K562 (cell line): ENCODE measurements around the gene ARL2. TPM values are rescaled to one million over a fixed set of nuclear protein-coding genes. Genes with fewer than 3 reads are reported as not detected.

ENCODE experiments used
- FOXK2 ChIP-seq, 2 experiments: fragments of 450-650 bp; IDR thresholded peaks in 1 of 2; conservative IDR thresholded peaks in 1 of 2; 2 replicates each; pipeline ENCODE4 v1.6.1; 2016; ENCODE audit warnings: low read depth in 2 of 2, mild to moderate bottlenecking in 1 of 2
- IFI16 ChIP-seq: fragments of 250-450 bp; sonication (Bioruptor Pico); IDR thresholded peaks from 2 replicates; pipeline ENCODE4 v2.1.2; 2022; ENCODE audit warnings: mild to moderate bottlenecking, inconsistent platforms
- LARP7 ChIP-seq: fragments of 450-650 bp; IDR thresholded peaks from 2 replicates; pipeline ENCODE4 v1.6.1; 2016
- MCM7 ChIP-seq, 2 experiments: fragments of 450-650 bp; IDR thresholded peaks; 2 replicates each; pipeline ENCODE4 v1.6.1; 2016 to 2018
- NCOA1 ChIP-seq: fragments of 450-650 bp; IDR thresholded peaks from 2 replicates; pipeline ENCODE4 v1.6.1; 2016; ENCODE audit warnings: low read depth
- NONO ChIP-seq, 2 experiments: fragments of 200-400 bp in 1 of 2; fragments of 450-650 bp in 1 of 2; formaldehyde crosslinking in 1 of 2; IDR thresholded peaks; 2 replicates each; pipeline ENCODE4 v1.6.1; 2017; ENCODE audit warnings: low read depth in 2 of 2, mild to moderate bottlenecking in 2 of 2, moderate library complexity in 2 of 2, low read length in 1 of 2
- RBFOX2 ChIP-seq: fragments of 200-400 bp; formaldehyde crosslinking; IDR thresholded peaks from 2 replicates; pipeline ENCODE4 v1.6.1; 2017; ENCODE audit warnings: low read depth, mild to moderate bottlenecking, low read length, moderate library complexity
- RBM15 ChIP-seq: fragments of 200-400 bp; formaldehyde crosslinking; IDR thresholded peaks from 2 replicates; pipeline ENCODE4 v1.6.1; 2018; ENCODE audit warnings: mild to moderate bottlenecking, low read length, moderate library complexity; ENCODE audit not compliant: insufficient read depth
- RBM39 ChIP-seq: fragments of 200-400 bp; formaldehyde crosslinking; optimal IDR thresholded peaks from 2 replicates; pipeline ENCODE3; 2018; ENCODE audit warnings: low read depth, low read length
- SETDB1 ChIP-seq: IDR thresholded peaks from one replicate; pipeline ENCODE4 v1.6.1; 2012; ENCODE audit warnings: low read length, control low read depth, inconsistent platforms
- SMARCA4 ChIP-seq: fragments of 450-650 bp; IDR thresholded peaks from 2 replicates; pipeline ENCODE4 v1.6.1; 2016
- TBL1XR1 ChIP-seq, 2 experiments: IDR thresholded peaks; 2 replicates each; pipeline ENCODE4 v1.6.1; 2012; ENCODE audit warnings: improper control_type of control experiment in 2 of 2, low read length in 2 of 2, mild to moderate bottlenecking in 1 of 2
- TGIF2 ChIP-seq: sonication (generic); formaldehyde crosslinking; IDR thresholded peaks from 2 replicates; pipeline ENCODE4 v1.8.1; 2022; ENCODE audit warnings: mild to moderate bottlenecking, missing genetic modification reagents, moderate library complexity
- ZNF133 ChIP-seq: fragments of 250-450 bp; sonication (Bioruptor Pico); IDR thresholded peaks from 2 replicates; pipeline ENCODE4 v1.4.0; 2020; ENCODE audit warnings: mild to moderate bottlenecking
- ZNF263 ChIP-seq: sonication (generic); formaldehyde crosslinking; IDR thresholded peaks from 2 replicates; pipeline ENCODE4 v1.8.0; 2022; ENCODE audit warnings: mild to moderate bottlenecking, missing genetic modification reagents, borderline replicate concordance
- ZNF561 ChIP-seq: fragments of 450-650 bp; formaldehyde crosslinking; conservative IDR thresholded peaks from 2 replicates; pipeline ENCODE4 v1.4.0; 2020; ENCODE audit warnings: mild to moderate bottlenecking, moderate library complexity
- polyA plus RNA-seq, 8 experiments: library from polyadenylated mRNA; depleted of rRNA in 4 of 8; stranded (reverse) in 5 of 8; unstranded in 3 of 8; fragments of >200 nt; fragmentation: Nextera tagmentation in 2 of 8; fragmentation: Illumina TruSeq in 1 of 8; extraction: Ambion mirVana in 2 of 8; extraction: Trizol in 1 of 8; gene quantifications; 2 replicates each; pipeline versions ENCODE4 v1.2.1 to v1.2.3, GENCODE V29; 2011 to 2014; ENCODE audit warnings: inconsistent platforms in 1 of 8, missing spikeins in 1 of 8
- total RNA-seq, 7 experiments: library from RNA; depleted of rRNA in 6 of 7; stranded (reverse); fragments of >200 nt in 6 of 7; fragmentation: Illumina TruSeq in 2 of 7; extraction: Trizol in 2 of 7; gene quantifications; 2 replicates each; pipeline versions ENCODE4 v1.2.1 to v1.2.3, GENCODE V29; 2011 to 2021; ENCODE audit warnings: low replicate concordance in 1 of 7
- TF ChIP-seq, protein P1 (sequence below): fragments of 200-800 bp; sonication (Bioruptor generic); IDR thresholded peaks from 2 replicates; pipeline ENCODE4 v1.6.1; 2017; ENCODE audit warnings: missing genetic modification characterization, missing compliant biosample characterization
- TF ChIP-seq, protein P2 (sequence below): sonication (generic); formaldehyde crosslinking; IDR thresholded peaks from 2 replicates; pipeline ENCODE4 v1.8.1; 2023; ENCODE audit warnings: mild to moderate bottlenecking, missing genetic modification reagents
- TF ChIP-seq, protein P3 (sequence below): sonication (generic); formaldehyde crosslinking; IDR thresholded peaks from 2 replicates; pipeline ENCODE4 v1.8.0; 2022; ENCODE audit warnings: mild to moderate bottlenecking, missing genetic modification reagents, borderline replicate concordance
- TF ChIP-seq, protein P4 (sequence below): fragments of 250-450 bp; sonication (Bioruptor Pico); IDR thresholded peaks from 2 replicates; pipeline ENCODE4 v1.8.0; 2021; ENCODE audit warnings: moderate library complexity, mild to moderate bottlenecking, inconsistent platforms

The ARL2 gene
- total and polyA plus RNA-seq, 9 of the 15 experiments (the other 6 are each of a cell fraction or from before 2014, with no cell fraction given) = 5.7 to 154 (median 92.2) TPM

DNA sequence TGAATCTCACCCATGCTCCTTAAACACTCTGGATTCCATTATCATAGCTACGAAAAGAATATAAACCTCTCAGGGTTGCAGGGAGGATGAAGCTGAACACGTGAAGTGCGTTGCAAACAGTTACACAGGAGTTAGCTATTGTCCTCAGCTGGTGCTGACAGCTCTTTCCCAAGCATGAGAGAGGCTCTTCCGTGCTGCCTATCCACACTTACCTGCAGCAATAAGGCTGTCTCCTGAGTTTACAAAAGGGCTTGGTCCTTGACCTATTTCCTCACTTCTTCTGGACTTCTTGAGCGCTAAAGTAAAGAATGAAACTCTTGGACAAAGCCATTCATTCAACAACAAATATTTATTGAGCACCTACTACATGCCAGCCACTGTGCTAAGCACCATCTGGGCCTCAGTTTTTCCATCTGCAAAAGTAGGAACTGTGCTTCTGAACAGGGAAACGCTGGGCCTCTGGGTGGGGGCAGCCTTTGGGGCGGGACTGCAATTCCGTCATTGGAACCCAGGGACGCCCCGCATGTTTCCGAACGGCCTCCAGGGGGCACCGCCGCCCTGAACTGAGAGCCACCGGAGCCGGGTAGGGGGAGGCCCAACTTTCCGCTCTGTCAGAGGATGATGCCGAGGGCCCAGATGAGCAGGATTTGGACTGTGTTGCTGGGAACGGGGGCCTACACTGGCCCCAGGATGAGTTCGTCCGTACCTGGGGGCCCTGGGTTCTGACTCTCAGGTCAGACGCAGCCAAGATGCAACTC lies 651 bp upstream of the ARL2 start (continued):
- TF ChIP-seq SETDB1 (no peak), IFI16 (no peak), ZNF263 (peak; percentile 32; the same call in 1 of the 2 replicates), SMARCA4 (no peak), FOXK2 (conservative IDR thresholded peaks at IDR 0.05 in 1 of 2, IDR thresholded peaks at IDR 0.05 in 1 of 2; ENCODE audit: low read depth in 2 of 2) (0 out of 4 replicates have a peak, but pooled peaks of 1 of the 2 experiments have one; percentile 51), NONO (IDR thresholded peaks at IDR 0.05; ENCODE audit: low read depth in 2 of 2, low read length in 1 of 2) (0 out of 4 replicates have a peak, but pooled peaks of 1 of the 2 experiments have one; percentile 9), MCM7 (IDR thresholded peaks at IDR 0.05) (no peak), TGIF2 (CRISPR knock-in tag) (no peak), RBM15 (no peak), RBM39 (no peak), ZNF561 (CRISPR knock-in tag) (no peak), LARP7 (no peak), RBFOX2 (no peak), NCOA1 (no peak), TBL1XR1 (IDR thresholded peaks at IDR 0.05; ENCODE audit: low read length in 2 of 2) (peak in 1 of 2 experiments; percentile 37; a peak in 2 of 4 replicates), ZNF133 (CRISPR knock-in tag) (no peak)
- TF ChIP-seq, protein P1, sequence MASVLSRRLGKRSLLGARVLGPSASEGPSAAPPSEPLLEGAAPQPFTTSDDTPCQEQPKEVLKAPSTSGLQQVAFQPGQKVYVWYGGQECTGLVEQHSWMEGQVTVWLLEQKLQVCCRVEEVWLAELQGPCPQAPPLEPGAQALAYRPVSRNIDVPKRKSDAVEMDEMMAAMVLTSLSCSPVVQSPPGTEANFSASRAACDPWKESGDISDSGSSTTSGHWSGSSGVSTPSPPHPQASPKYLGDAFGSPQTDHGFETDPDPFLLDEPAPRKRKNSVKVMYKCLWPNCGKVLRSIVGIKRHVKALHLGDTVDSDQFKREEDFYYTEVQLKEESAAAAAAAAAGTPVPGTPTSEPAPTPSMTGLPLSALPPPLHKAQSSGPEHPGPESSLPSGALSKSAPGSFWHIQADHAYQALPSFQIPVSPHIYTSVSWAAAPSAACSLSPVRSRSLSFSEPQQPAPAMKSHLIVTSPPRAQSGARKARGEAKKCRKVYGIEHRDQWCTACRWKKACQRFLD = no peak; the same call in 1 of the 2 replicates
- TF ChIP-seq, protein P2, sequence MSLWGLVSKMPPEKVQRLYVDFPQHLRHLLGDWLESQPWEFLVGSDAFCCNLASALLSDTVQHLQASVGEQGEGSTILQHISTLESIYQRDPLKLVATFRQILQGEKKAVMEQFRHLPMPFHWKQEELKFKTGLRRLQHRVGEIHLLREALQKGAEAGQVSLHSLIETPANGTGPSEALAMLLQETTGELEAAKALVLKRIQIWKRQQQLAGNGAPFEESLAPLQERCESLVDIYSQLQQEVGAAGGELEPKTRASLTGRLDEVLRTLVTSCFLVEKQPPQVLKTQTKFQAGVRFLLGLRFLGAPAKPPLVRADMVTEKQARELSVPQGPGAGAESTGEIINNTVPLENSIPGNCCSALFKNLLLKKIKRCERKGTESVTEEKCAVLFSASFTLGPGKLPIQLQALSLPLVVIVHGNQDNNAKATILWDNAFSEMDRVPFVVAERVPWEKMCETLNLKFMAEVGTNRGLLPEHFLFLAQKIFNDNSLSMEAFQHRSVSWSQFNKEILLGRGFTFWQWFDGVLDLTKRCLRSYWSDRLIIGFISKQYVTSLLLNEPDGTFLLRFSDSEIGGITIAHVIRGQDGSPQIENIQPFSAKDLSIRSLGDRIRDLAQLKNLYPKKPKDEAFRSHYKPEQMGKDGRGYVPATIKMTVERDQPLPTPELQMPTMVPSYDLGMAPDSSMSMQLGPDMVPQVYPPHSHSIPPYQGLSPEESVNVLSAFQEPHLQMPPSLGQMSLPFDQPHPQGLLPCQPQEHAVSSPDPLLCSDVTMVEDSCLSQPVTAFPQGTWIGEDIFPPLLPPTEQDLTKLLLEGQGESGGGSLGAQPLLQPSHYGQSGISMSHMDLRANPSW (CRISPR knock-in tag) = no peak
- TF ChIP-seq, protein P3, sequence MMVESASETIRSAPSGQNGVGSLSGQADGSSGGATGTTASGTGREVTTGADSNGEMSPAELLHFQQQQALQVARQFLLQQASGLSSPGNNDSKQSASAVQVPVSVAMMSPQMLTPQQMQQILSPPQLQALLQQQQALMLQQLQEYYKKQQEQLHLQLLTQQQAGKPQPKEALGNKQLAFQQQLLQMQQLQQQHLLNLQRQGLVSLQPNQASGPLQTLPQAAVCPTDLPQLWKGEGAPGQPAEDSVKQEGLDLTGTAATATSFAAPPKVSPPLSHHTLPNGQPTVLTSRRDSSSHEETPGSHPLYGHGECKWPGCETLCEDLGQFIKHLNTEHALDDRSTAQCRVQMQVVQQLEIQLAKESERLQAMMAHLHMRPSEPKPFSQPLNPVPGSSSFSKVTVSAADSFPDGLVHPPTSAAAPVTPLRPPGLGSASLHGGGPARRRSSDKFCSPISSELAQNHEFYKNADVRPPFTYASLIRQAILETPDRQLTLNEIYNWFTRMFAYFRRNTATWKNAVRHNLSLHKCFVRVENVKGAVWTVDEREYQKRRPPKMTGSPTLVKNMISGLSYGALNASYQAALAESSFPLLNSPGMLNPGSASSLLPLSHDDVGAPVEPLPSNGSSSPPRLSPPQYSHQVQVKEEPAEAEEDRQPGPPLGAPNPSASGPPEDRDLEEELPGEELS (CRISPR knock-in tag) = no peak
- TF ChIP-seq, protein P4, sequence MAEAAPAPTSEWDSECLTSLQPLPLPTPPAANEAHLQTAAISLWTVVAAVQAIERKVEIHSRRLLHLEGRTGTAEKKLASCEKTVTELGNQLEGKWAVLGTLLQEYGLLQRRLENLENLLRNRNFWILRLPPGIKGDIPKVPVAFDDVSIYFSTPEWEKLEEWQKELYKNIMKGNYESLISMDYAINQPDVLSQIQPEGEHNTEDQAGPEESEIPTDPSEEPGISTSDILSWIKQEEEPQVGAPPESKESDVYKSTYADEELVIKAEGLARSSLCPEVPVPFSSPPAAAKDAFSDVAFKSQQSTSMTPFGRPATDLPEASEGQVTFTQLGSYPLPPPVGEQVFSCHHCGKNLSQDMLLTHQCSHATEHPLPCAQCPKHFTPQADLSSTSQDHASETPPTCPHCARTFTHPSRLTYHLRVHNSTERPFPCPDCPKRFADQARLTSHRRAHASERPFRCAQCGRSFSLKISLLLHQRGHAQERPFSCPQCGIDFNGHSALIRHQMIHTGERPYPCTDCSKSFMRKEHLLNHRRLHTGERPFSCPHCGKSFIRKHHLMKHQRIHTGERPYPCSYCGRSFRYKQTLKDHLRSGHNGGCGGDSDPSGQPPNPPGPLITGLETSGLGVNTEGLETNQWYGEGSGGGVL (CRISPR knock-in tag) = no peak
